ENCODE data around the gene RAD51B.

DNA sequence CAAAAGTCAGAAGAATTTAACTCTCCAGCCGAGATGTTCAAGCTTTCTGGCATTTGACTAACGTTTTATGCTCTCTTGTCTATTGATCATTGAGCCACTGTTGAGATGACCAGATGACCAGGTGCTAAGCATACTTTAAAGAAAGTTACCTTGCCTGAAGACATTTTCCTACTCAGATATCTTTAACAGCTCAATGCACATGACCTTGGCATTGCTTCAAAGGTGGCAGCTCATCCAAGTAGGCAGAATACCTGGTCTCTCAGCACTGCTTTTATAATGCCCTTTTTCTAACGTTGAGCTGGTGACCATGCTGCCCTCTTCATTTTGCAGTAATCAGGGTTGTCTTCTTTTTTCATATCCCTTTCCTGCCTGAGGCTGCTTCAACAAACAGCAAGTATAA, 358.1 kb downstream of the RAD51B start:
- TF ChIP-seq EP300 (IDR thresholded peaks at IDR 0.05) (no peak), POLR2AphosphoS5 (IDR thresholded peaks at IDR 0.05) (no peak)
- TF ChIP-seq, protein P1, sequence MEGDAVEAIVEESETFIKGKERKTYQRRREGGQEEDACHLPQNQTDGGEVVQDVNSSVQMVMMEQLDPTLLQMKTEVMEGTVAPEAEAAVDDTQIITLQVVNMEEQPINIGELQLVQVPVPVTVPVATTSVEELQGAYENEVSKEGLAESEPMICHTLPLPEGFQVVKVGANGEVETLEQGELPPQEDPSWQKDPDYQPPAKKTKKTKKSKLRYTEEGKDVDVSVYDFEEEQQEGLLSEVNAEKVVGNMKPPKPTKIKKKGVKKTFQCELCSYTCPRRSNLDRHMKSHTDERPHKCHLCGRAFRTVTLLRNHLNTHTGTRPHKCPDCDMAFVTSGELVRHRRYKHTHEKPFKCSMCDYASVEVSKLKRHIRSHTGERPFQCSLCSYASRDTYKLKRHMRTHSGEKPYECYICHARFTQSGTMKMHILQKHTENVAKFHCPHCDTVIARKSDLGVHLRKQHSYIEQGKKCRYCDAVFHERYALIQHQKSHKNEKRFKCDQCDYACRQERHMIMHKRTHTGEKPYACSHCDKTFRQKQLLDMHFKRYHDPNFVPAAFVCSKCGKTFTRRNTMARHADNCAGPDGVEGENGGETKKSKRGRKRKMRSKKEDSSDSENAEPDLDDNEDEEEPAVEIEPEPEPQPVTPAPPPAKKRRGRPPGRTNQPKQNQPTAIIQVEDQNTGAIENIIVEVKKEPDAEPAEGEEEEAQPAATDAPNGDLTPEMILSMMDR (IDR thresholded peaks at IDR 0.05), result no peak
